Right kidney (tissue), 1 donor: ENCODE data around the gene DDX10.

Source experiments
- DNase-seq: peaks from one replicate; pipeline ENCODE4 v3.0.0-alpha.2; 2016

DDX10 gene

DNA sequence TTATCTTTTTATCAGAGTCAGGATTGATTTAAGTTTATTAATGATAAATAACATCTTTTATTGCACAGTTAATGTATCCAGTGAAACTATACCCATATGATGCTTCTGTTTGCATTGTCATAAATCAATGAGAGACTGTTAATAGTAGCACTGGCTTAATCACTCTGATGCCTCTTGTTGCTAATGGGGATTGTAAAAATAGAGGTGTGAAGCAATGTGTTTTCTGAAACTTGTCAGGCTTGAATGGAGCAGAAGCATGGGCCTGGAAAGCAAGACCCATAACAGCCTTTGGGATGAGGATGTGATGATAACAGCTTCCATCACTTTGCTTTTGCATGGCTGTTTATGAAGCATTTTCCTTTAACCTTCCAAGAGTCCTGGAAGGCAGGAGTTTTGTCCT, 319.7 kb downstream of the DDX10 start:
- no peak for DNase-seq

DNA sequence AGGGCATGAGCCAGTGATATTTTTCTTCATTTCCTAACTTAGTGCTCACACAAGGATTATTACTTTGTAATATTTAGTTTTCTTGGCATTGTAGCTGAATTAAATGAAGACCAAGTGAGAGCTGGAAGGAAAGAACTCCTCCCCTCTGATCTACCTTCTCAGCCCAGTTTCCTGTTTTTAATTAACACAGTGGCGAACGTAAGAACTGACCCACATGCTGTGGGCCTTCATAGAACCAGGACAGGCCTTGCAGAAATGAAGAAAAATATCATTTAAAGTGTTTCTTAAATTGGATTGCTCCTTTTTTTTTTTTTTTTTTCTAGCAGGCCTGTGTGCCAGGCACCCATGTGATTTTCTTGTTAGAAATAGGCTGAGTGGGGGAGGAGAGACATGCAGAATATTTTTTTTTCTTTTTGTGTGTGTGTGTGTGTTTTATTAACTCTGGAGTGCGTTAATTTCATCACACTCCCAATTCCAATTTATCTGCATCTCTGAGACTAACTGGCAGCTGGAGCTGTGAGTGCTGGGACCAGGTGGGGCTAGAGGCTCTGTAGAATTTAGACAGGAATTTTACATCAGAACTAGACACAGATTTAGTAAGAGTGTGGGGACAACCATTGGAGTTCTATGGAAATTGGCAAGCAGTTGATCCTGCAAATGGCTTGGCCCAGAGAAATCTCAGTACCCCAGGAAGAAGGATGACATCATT, 320.5 kb downstream of the DDX10 start:
- DNase-seq: no peak

GRCh38 chr11:108985945-108986279, 321.0 kb downstream of the DDX10 start:
- no peak for DNase-seq
